ENCODE data around the gene RABAC1. TPM values are rescaled to one million over a fixed set of nuclear protein-coding genes. Genes with fewer than 3 reads are reported as not detected.

RABAC1 gene
- total RNA-seq, 1 donor from 2014 or later = 146 TPM

DNA sequence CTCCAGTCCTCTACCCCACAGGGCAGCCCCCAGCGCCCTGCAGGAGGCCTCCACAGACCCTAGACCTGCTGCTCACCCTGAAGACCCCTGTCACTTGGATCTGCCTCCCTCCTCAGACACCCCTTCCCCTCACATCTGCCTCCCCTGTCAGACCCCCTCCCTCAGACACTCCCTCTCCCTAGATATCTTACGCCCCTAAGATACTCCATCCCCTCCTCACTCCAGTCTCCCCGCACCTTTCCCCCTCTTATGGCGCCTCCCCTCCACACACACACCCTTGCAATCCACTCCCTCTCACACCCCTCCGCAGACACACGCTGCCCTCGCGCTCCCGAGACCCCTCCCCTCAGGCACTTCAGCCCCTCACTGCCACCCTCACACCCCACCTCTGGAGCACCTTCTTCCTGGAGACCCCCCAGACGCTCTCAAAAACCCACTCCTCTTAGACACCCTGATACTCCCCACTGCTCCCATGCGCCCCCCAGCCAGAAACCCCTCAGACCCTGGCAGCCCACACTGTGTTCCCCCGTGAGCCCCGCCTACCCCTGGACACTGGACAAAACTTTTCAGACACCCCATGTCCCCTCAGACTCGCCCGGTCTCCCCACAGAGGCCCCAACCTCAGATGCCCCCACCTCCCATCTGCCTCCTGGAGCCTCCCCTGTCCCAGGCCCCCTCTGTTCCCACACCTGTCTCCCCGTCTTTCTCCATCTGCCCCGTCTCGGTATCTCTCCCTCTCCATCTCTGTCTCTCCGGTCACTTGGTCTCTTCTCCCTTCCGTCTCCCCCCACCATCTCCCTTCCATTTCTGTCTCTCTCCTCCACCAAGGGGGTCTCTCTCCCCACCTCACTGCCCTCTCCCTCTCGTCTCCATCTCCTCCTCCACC is 45.3 kb downstream of the RABAC1 start:
- H3K9me3 Mint-ChIP-seq (ENCODE audit: unreplicated experiment) = no peaks in the 10 kb centered on the region
- peaks cover 31% of the 10 kb centered on the region for H3K27me3 Mint-ChIP-seq (ENCODE audit: unreplicated experiment)
- no peak overlapping the region for H3K4me3 Mint-ChIP-seq (ENCODE audit: unreplicated experiment)
- TF ChIP-seq, protein P1, sequence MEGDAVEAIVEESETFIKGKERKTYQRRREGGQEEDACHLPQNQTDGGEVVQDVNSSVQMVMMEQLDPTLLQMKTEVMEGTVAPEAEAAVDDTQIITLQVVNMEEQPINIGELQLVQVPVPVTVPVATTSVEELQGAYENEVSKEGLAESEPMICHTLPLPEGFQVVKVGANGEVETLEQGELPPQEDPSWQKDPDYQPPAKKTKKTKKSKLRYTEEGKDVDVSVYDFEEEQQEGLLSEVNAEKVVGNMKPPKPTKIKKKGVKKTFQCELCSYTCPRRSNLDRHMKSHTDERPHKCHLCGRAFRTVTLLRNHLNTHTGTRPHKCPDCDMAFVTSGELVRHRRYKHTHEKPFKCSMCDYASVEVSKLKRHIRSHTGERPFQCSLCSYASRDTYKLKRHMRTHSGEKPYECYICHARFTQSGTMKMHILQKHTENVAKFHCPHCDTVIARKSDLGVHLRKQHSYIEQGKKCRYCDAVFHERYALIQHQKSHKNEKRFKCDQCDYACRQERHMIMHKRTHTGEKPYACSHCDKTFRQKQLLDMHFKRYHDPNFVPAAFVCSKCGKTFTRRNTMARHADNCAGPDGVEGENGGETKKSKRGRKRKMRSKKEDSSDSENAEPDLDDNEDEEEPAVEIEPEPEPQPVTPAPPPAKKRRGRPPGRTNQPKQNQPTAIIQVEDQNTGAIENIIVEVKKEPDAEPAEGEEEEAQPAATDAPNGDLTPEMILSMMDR (IDR thresholded peaks at IDR 0.05; ENCODE audit: unreplicated experiment) = no peak
- peaks cover 18% of the 10 kb centered on the region for H3K4me1 Mint-ChIP-seq (ENCODE audit: unreplicated experiment)
- DNase-seq (ENCODE audit: low spot score) = no peak
- peaks cover 16% of the 10 kb centered on the region for H3K36me3 Mint-ChIP-seq (ENCODE audit: low read depth, unreplicated experiment)
- no peak overlapping the region for H3K27ac Mint-ChIP-seq (ENCODE audit: unreplicated experiment)

DNA sequence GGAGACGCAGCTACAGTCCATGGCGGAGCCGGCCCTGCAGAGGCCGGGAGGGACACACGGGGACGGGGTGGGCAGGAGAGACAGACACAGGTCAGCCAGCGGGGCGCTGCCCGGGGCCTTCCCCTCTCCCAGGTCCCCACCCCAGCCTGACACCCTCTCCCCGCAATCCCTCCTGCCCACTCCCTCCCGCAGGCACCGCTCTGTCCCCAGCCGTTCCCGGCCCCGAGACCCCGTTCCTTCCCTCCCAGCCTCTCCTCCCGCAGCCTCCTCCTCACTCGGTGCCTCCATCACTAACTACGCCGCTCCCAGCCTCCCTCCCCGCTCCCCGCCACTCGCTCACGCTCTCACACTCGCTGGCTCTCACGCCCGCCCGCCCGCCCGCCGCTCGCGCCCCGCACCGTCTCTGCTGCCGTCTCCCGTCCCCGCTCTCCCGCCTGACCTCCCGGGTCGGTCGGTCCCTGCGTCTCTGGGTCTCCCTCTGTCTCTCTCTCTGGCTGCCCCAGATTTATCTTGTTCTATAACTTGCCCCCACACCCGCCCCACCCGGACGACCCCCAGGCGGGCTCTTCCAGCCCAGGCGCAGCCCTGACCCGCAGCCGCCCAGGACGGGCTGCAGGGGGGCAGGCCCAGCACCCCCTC is 46.1 kb downstream of the RABAC1 start:
- no peak overlapping the region for H3K4me3 Mint-ChIP-seq (ENCODE audit: unreplicated experiment)
- no peak overlapping the region for H3K27ac Mint-ChIP-seq (ENCODE audit: unreplicated experiment)
- peaks cover 31% of the 10 kb centered on the region for H3K27me3 Mint-ChIP-seq (ENCODE audit: unreplicated experiment)
- no peaks in the 10 kb centered on the region for H3K9me3 Mint-ChIP-seq (ENCODE audit: unreplicated experiment)
- DNase-seq (ENCODE audit: low spot score) = no peak
- TF ChIP-seq, protein P1 (IDR thresholded peaks at IDR 0.05; ENCODE audit: unreplicated experiment) = no peak
- H3K36me3 Mint-ChIP-seq (ENCODE audit: low read depth, unreplicated experiment) = peaks cover 16% of the 10 kb centered on the region
- H3K4me1 Mint-ChIP-seq (ENCODE audit: unreplicated experiment) = peaks cover 18% of the 10 kb centered on the region

DNA sequence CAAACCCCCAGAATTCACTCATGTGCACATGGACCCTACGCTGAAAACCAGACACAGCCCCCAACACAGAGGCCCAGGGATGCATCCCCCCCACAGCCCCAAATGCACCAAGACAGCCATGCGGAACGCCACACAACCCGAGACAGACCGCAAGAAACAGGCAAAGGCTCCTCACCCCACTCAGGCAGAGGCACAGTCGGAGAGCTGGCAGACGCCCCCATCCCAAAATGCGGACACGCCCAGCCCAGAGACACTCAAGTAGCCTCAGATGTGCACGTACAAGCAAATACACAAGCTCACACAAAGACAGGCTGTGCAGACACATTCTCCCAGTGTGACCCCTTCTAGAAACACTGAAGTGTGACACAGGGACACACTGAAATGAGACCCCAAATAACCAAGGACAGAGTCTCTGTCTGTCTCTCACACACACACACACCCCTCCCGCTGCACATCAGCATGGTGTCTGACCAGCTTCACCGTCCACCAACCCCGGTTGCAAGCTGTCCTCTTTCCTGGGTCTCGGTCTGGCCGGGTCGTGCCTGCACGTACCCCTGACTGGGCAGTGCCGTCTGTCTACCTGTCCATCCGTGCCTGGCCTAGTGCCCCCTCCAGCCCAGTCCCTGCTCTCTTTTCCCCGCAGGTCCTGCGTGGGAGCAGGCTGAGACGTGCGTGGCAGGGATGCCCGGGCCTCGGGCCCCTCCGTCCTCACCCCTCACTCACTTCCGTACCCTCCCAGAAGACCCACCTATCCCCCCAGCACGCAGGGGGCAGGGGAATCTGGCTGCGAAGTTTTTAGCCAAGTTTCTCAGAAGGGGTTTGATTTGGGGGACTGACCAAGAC is 47.0 kb downstream of the RABAC1 start:
- Mint-ChIP-seq H3K36me3 (ENCODE audit: low read depth, unreplicated experiment) (peaks cover 16% of the 10 kb centered on the region), H3K4me3 (ENCODE audit: unreplicated experiment) (peak overlapping the region; percentile 66), H3K9me3 (ENCODE audit: unreplicated experiment) (no peaks in the 10 kb centered on the region), H3K4me1 (ENCODE audit: unreplicated experiment) (peaks cover 18% of the 10 kb centered on the region), H3K27ac (ENCODE audit: unreplicated experiment) (peak overlapping the region; percentile 40), H3K27me3 (ENCODE audit: unreplicated experiment) (peaks cover 31% of the 10 kb centered on the region)
- DNase-seq (ENCODE audit: low spot score) = no peak
- TF ChIP-seq, protein P1 (IDR thresholded peaks at IDR 0.05; ENCODE audit: unreplicated experiment) = no peak

DNA sequence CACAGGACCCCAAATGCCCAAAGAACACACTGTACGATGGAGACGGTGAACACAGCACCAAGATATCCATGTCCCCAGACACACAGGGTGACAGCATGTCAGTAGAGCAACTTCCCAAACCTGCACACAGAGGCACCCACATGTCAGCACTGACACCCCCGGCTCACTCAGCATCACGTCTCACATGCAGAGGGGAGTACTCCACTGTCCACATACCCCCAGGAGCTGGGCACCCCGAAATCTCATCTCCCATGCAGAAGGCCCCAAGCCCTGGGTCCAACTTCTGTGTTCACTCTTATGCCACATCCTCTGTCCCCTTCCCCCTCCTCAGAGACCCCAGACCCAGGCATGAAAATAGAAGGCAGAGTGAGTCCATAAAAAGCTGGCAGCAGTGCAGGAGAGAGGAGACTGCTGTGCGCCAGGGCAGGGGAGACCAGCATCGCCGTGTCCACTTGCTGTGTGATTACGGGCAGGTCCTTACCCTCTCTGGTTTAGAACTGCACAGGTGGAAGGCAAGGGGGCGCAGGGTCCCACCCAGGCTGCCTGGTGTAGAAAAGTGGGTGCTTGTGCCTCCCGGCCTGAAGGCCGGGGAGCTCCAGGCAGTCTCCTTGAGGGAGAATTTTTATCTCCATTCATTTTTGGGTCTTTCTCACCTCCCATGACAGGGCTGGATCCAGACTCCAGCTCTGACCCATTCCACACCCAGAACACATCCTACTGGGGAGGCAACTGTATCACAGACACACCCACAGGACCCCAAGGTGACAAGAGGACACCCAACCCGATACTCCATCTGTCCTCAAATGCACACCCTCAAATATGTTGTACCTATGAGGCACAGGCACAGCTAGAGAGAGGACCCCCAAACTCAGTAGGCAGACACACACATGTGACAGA is 47.9 kb downstream of the RABAC1 start:
- H3K27ac Mint-ChIP-seq (ENCODE audit: unreplicated experiment) = peak overlapping the region; percentile 40
- H3K27me3 Mint-ChIP-seq (ENCODE audit: unreplicated experiment) = peaks cover 31% of the 10 kb centered on the region
- TF ChIP-seq, protein P1 (IDR thresholded peaks at IDR 0.05; ENCODE audit: unreplicated experiment) = no peak
- no peak for DNase-seq (ENCODE audit: low spot score)
- no peaks in the 10 kb centered on the region for H3K9me3 Mint-ChIP-seq (ENCODE audit: unreplicated experiment)
- peaks cover 18% of the 10 kb centered on the region for H3K4me1 Mint-ChIP-seq (ENCODE audit: unreplicated experiment)
- H3K4me3 Mint-ChIP-seq (ENCODE audit: unreplicated experiment) = peak overlapping the region; percentile 66
- H3K36me3 Mint-ChIP-seq (ENCODE audit: low read depth, unreplicated experiment) = peaks cover 20% of the 10 kb centered on the region

Data from endothelial cell (in vitro differentiated cells).